ENCODE measurements around the gene TRPM3. TPM values are rescaled to one million over a fixed set of nuclear protein-coding genes. Genes with fewer than 3 reads are reported as not detected.

TRPM3 gene
- total and polyA plus RNA-seq, 4 donors: 0.07 to 0.89 (median 0.67) TPM

GRCh38 chr9:70542311-70542931 lies 579.0 kb downstream of the TRPM3 start:
- Histone ChIP-seq H3K4me3 (ENCODE audit: low read depth in 1 of 3, low read length in 3 of 3) (no peak overlapping the region), H3K4me1 (ENCODE audit: control insufficient read depth in 4 of 4, insufficient read depth in 4 of 4, low read length in 3 of 4) (no peaks in the 10 kb centered on the region), H3K36me3 (ENCODE audit: control insufficient read depth in 4 of 4, insufficient read depth in 3 of 4, low read depth in 1 of 4, low read length in 3 of 4) (no peaks in the 10 kb centered on the region), H3K27ac (ENCODE audit: low read depth in 1 of 2, low read length in 2 of 2) (no peak overlapping the region), H3K9ac (ENCODE audit: low read depth in 1 of 2, low read length in 2 of 2) (no peak overlapping the region), H3K27me3 (ENCODE audit: control insufficient read depth in 4 of 4, insufficient read depth in 4 of 4, low read length in 3 of 4) (no peaks in the 10 kb centered on the region), H3K9me3 (ENCODE audit: control insufficient read depth in 4 of 4, low read length in 3 of 4) (no peaks in the 10 kb centered on the region)
- TF ChIP-seq YY1 (IDR thresholded peaks at IDR 0.05): no peak
- no peak for TF ChIP-seq HNF4A (conservative IDR thresholded peaks at IDR 0.05)
- TF ChIP-seq RAD21 (IDR thresholded peaks at IDR 0.05): no peak
- no peak for TF ChIP-seq ATF3 (IDR thresholded peaks at IDR 0.05)
- TF ChIP-seq EGR1 (IDR thresholded peaks at IDR 0.05; ENCODE audit: low read depth in 2 of 2): no peak
- no peak for TF ChIP-seq CTCF (IDR thresholded peaks at IDR 0.05; ENCODE audit: low read depth, low read length, missing input control)
- TF ChIP-seq RXRA (IDR thresholded peaks at IDR 0.05): no peak
- no peak for TF ChIP-seq TAF1 (conservative IDR thresholded peaks at IDR 0.05)
- TF ChIP-seq NR2F2 (IDR thresholded peaks at IDR 0.05): no peak
- no peak for TF ChIP-seq FOXA1 (IDR thresholded peaks at IDR 0.05)
- no peak for TF ChIP-seq SP1 (IDR thresholded peaks at IDR 0.05)
- WGBS: 77% methylated on average over 3 of the region's 3 CpGs
- DNase-seq (ENCODE audit: low spot score): no peak

GRCh38 chr9:70540016-70540415 lies 581.4 kb downstream of the TRPM3 start:
- WGBS: 97% methylated on average over 5 of the region's 5 CpGs
- H3K4me3 ChIP-seq (ENCODE audit: low read depth in 1 of 3, low read length in 3 of 3): no peak overlapping the region
- H3K27me3 ChIP-seq (ENCODE audit: control insufficient read depth in 4 of 4, insufficient read depth in 4 of 4, low read length in 3 of 4): no peaks in the 10 kb centered on the region
- H3K27ac ChIP-seq (ENCODE audit: low read depth in 1 of 2, low read length in 2 of 2): no peak overlapping the region
- no peak overlapping the region for H3K9ac ChIP-seq (ENCODE audit: low read depth in 1 of 2, low read length in 2 of 2)
- TF ChIP-seq RAD21 (IDR thresholded peaks at IDR 0.05): no peak
- no peak for DNase-seq (ENCODE audit: low spot score)
- no peaks in the 10 kb centered on the region for H3K9me3 ChIP-seq (ENCODE audit: control insufficient read depth in 4 of 4, low read length in 3 of 4)
- H3K36me3 ChIP-seq (ENCODE audit: control insufficient read depth in 4 of 4, insufficient read depth in 3 of 4, low read depth in 1 of 4, low read length in 3 of 4): no peaks in the 10 kb centered on the region
- H3K4me1 ChIP-seq (ENCODE audit: control insufficient read depth in 4 of 4, insufficient read depth in 4 of 4, low read length in 3 of 4): no peaks in the 10 kb centered on the region

GRCh38 chr9:70539526-70539925 lies 581.9 kb downstream of the TRPM3 start:
- no peak overlapping the region for H3K27ac ChIP-seq (ENCODE audit: low read depth in 1 of 2, low read length in 2 of 2)
- H3K9ac ChIP-seq (ENCODE audit: low read depth in 1 of 2, low read length in 2 of 2): no peak overlapping the region
- H3K9me3 ChIP-seq (ENCODE audit: control insufficient read depth in 4 of 4, low read length in 3 of 4): no peaks in the 10 kb centered on the region
- no peak for DNase-seq (ENCODE audit: low spot score)
- H3K4me1 ChIP-seq (ENCODE audit: control insufficient read depth in 4 of 4, insufficient read depth in 4 of 4, low read length in 3 of 4): no peaks in the 10 kb centered on the region
- 85% methylated on average over 1 of the region's 1 CpG for WGBS
- no peaks in the 10 kb centered on the region for H3K36me3 ChIP-seq (ENCODE audit: control insufficient read depth in 4 of 4, insufficient read depth in 3 of 4, low read depth in 1 of 4, low read length in 3 of 4)
- no peak overlapping the region for H3K4me3 ChIP-seq (ENCODE audit: low read depth in 1 of 3, low read length in 3 of 3)
- no peaks in the 10 kb centered on the region for H3K27me3 ChIP-seq (ENCODE audit: control insufficient read depth in 4 of 4, insufficient read depth in 4 of 4, low read length in 3 of 4)
- TF ChIP-seq HNF4G (IDR thresholded peaks at IDR 0.05) (no peak), RXRA (IDR thresholded peaks at IDR 0.05) (no peak), MAX (IDR thresholded peaks at IDR 0.05) (no peak), ATF3 (IDR thresholded peaks at IDR 0.05) (no peak), TAF1 (conservative IDR thresholded peaks at IDR 0.05) (no peak), ZBTB33 (IDR thresholded peaks at IDR 0.05) (no peak), EGR1 (IDR thresholded peaks at IDR 0.05; ENCODE audit: low read depth in 2 of 2) (no peak), NR2F2 (IDR thresholded peaks at IDR 0.05) (no peak), CTCF (IDR thresholded peaks at IDR 0.05; ENCODE audit: low read depth, low read length, missing input control) (no peak), REST (IDR thresholded peaks at IDR 0.05) (no peak), YY1 (IDR thresholded peaks at IDR 0.05) (no peak), JUND (IDR thresholded peaks at IDR 0.05) (no peak), FOXA2 (IDR thresholded peaks at IDR 0.05) (no peak)

Data from liver (tissue), 9 donors.